GM12873 (cell line): ENCODE results near the gene FGD4.

Experiments
- TF ChIP-seq, protein P1 (sequence below): IDR thresholded peaks from 2 replicates; pipeline ENCODE4 v1.5.1; 2012; ENCODE audit warnings: low read depth, mild to moderate bottlenecking, moderate library complexity, low read length, control low read depth; ENCODE audit not compliant: insufficient read depth; ENCODE audit errors: missing control alignments

The FGD4 gene

DNA sequence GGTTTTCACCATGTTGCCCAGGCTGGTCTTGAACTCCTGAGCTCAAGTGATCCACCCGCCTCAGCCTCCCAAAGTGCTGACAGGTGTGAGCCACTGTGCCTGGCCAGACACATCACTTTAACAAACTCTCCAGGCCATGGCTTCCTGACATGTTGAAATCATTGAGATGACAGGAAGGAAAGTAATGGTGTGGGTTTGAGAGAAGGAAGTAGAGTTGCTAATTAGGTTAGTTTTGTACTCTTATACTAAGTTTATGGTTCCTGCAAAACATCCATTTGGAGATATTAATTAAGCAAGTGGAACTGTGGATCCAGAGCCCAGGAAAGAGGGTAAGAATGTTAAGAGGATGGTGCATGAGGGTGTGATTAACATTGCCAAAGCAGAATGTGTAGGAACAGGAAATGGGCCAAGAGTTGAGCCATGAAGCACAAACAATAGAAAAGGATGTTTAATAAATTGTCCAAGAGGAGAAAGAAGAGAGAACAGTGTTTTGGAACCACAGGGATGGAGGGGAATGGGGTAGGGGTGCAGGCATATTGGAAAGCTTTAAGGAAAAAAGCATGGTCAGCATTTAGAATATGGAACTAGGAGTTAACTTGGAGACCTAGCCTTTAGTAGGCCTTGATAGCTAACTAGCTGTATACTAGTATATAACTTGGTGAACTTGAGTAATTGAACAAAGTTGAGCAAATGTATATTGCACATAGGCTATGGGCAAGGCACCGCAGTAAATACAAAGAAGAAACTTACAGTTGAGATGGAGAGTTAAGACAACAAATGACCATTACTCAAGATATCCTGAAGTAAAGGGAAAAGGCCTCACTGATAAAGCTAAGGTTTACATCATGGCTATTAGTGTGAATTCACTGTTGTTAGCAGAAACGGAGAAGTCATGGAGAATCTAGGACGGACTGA, 188.5 kb downstream of the FGD4 start:
- TF ChIP-seq, protein P1, sequence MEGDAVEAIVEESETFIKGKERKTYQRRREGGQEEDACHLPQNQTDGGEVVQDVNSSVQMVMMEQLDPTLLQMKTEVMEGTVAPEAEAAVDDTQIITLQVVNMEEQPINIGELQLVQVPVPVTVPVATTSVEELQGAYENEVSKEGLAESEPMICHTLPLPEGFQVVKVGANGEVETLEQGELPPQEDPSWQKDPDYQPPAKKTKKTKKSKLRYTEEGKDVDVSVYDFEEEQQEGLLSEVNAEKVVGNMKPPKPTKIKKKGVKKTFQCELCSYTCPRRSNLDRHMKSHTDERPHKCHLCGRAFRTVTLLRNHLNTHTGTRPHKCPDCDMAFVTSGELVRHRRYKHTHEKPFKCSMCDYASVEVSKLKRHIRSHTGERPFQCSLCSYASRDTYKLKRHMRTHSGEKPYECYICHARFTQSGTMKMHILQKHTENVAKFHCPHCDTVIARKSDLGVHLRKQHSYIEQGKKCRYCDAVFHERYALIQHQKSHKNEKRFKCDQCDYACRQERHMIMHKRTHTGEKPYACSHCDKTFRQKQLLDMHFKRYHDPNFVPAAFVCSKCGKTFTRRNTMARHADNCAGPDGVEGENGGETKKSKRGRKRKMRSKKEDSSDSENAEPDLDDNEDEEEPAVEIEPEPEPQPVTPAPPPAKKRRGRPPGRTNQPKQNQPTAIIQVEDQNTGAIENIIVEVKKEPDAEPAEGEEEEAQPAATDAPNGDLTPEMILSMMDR: no peak

DNA sequence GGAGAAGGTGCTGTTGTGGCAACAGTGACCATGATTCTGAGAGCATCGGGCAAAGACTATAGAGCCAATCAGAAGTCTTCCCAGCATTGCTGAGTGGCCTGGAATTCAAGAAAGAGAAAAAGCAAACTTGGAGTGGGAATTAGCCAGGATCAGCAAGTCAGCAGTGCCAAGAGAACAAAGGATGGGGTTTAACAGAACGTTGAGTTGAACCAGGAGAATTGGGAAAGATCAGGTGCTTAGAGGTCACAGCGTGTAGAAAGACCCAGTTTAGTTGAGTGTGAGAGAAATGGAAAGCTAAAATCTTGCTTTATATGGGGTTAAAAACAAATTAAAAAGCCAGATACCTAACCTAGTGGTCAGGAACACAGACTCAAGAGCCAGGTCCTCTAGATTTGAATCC, 189.2 kb downstream of the FGD4 start:
- TF ChIP-seq, protein P1: no peak

DNA sequence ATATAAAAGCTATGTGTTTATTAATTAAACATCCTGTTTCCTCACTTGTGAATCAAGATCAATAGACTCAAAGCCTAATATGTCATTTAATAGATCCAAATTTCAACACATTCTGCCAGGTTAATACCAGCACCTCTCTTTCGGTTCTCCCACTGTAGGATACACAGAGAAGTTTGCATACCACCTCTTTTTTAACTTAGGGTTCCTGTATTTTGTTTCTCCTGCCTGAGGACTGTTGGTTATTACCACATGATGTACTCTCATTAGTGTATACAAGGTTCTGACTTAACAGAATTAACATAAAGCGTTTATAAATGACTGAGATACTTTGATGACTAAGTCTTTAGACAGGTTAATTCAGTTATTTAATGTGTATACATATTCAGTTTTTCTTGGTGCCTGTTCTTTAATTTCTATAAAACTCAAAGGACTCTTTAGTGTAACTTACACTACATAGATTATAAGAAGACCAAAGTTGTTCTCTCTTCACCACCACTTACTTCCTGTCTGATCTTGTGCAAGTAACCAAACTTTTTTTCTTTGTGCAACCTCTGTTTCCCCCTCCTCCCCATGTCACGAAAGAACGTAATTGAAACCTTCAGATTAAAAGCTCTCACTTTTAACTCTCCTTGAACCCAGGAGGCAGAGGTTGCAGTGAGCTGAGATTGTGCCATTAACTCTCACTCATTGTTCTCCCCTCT, 190.0 kb downstream of the FGD4 start:
- TF ChIP-seq, protein P1: no peak

DNA sequence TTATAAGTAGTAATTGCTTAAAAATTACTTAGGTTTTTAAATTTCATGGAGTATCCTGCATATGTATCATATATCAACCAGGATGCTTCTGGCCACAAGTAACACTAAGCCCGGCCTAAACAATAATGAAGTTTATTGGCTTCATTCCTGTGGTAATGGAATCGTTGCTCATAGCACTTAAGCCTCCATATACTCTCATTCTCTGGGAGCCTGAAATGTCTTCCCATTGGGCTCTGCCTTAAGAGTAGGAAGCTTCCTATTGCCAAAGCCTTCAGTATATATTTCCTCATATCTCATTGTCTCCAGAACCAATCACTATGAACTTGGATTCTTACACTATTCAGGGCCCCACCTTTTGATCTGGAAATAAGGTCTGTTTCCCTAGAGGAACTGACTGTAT, 195.9 kb downstream of the FGD4 start:
- TF ChIP-seq, protein P1: no peak

DNA sequence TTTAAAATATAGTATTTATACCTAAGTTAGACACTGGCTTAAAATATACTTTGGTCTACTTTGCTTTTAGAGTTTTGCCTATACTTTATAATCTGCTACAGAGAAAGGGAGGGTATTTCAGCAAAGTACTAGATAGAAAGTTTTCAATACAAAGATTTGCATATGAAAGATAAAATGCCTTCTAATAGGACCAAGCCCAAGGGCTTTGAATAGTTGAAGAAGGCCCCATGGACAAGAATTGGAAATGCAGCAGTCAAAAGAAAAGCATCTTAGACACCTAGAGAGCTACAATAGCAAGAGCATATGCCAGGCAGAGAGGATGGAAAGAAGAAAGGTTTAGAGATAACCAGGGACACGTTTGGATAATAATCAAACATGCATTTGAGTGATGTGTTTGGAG, 196.7 kb downstream of the FGD4 start:
- TF ChIP-seq, protein P1: no peak

DNA sequence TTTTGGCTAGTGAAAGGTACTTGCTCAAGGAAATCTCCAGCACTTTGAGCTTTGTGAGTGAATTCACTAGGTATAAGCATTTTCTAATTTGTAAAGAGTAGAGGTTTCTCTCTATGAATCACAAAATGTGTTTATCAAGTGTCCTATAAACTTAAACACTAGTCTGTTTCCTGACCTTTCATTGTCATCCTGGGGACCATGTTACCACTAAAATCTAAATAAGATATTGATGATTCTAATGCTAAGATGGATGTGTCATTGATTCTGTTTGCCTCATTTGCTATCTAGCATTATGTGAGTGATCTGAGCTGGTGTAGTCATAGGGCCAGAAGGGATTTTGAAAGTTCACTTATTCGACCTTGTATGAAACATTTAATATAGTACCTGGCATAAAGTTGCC, 199.3 kb downstream of the FGD4 start:
- TF ChIP-seq, protein P1: no peak

DNA sequence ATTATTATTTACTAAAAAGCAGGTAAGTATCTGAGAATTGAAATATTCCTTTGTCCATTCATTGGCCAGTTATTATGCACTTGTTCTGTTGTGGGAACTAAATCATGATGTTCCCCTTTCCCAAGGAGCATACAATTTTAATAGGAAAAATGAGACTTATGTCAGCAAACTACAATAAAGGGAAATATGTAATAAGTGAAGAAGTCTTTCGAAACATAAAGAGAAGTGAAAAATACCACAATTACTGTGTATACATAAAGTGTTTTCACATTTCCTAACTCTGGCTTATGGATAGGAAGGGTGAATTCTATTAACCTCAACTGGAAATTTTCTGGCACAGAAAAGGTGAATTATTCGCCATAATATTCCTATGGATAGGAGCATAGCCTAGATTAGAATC, 201.3 kb downstream of the FGD4 start:
- TF ChIP-seq, protein P1: no peak
